ENCODE results near the gene VSTM2L.

VSTM2L gene

DNA sequence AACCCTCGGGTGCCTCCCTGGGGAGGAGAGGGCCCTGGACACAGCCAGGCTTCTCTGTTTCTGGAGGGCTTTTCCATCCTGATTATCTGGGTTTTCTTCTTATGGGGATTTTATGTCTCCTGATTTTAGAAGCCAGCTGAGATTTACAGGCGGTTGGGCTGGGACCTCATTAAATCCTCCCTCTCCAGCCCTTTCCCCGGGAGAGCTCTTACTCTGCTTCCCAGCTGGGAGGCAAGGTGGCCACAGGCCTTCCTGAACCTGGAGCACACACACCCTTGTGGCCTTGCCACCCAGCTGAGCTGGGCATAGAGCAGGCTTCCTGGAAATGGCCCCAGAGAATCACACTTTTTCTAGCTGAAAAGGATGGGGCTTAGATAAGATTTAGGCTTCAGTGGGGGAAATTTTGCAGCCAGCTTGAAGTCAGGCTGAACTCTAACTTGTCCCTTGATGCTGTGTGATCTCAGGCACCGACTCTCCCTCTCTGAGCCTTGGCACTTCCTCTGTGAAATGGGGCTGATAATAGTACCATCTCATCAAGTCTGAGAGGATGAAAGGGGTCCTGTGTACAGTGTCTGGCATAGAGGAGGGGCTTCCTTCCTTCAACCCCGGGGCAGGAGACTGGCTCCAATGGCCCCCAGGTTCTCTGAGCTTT is 16.6 kb downstream of the VSTM2L start:
- no peak for DNase-seq (ENCODE audit: low spot score)

DNA sequence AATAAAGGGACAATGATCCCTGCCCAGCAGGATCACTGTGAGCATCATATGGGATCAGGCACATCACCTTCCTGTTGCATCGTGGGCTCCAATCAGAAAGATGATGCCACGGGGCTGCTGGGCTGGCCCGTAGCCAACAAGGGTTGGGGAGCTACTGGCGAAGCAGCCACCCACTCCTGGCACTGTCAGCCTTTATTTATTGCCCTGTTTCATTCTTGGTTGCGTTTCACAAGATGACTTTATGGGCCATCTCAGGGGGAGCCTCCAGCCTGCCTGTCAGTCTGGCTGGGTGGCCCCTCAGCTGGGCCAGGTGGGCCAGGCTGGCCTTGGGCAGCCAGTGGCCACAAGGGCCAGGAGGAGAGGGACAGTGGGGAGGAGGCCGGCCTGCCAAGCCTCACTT is 17.3 kb downstream of the VSTM2L start:
- no peak for DNase-seq (ENCODE audit: low spot score)

DNA sequence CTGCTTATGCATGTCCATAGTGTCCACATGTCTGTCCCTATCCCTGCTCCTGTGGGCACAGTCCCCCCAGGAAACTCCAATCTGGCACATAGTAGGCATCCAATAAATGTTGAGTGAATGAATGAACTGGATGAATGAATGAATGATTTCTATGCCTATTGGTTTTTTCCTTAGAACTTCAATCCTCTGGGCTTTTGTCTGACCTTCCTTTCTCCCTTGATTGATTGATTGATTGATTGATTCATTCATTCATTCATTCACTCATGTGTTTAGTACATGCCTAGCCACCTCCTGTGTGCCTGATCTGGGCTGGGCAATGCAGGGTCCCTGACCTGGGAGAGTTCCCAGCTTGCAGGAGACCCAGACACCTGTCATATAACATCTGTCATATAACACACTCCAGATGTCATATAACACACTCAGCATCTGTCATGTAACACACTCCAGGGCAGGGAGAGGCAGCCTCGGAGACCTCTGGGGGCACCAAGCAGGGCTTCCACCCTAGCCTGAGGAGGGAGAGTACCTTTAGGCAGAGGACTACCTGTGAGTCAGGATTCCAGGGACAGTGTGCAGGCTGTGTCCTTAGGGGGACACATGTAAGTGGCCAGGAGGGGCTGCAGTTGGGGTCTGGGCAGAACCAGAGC is 17.9 kb downstream of the VSTM2L start:
- DNase-seq (ENCODE audit: low spot score), result no peak

DNA sequence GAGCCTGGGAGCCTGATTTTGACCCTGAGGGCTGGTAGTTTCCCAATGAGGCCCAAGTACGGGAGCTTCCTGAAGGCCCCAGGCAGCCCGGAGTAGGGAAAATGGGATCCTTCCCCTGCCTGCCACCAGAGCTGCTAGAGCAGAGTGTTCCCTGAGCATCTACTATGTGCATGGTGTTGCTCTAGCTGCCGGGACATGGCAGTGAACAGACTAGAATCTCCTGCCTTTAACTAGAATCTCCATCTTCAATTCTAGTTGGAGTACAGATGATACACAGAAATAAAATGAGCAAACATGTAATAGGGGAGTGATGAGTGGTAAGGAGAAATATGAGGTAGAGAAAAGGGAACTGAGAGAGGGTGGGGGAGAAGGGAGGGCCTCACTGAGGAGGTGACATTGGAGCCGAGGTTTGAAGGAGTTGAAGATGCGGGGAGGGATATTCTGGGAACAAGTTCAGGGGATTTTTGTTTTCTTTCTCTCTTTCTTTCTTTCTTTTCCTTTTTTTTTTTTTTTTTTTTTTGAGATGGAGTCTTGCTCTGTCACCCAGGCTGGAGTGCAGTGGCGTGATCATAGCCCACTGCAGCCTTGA is 18.5 kb downstream of the VSTM2L start:
- DNase-seq (ENCODE audit: low spot score), result no peak

DNA sequence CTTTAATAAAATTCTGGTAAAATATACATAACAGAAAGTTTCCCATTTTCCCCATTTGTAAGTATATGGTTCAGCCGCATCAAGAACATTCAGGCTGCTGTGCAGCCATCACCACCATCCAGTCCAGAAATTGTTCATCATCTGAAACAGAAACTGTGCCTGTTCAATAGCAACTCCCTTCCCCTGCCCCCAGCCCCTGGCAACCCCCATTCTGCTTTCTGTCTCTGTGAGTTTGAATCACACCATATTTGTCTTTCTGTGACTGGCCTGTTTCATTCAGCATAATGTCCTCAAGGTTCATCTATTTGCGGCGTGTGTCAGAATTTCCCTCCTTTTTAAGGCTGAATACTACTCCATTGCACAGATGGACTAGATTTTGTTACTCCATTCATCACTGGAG is 19.1 kb downstream of the VSTM2L start:
- DNase-seq (ENCODE audit: low spot score), result no peak

DNA sequence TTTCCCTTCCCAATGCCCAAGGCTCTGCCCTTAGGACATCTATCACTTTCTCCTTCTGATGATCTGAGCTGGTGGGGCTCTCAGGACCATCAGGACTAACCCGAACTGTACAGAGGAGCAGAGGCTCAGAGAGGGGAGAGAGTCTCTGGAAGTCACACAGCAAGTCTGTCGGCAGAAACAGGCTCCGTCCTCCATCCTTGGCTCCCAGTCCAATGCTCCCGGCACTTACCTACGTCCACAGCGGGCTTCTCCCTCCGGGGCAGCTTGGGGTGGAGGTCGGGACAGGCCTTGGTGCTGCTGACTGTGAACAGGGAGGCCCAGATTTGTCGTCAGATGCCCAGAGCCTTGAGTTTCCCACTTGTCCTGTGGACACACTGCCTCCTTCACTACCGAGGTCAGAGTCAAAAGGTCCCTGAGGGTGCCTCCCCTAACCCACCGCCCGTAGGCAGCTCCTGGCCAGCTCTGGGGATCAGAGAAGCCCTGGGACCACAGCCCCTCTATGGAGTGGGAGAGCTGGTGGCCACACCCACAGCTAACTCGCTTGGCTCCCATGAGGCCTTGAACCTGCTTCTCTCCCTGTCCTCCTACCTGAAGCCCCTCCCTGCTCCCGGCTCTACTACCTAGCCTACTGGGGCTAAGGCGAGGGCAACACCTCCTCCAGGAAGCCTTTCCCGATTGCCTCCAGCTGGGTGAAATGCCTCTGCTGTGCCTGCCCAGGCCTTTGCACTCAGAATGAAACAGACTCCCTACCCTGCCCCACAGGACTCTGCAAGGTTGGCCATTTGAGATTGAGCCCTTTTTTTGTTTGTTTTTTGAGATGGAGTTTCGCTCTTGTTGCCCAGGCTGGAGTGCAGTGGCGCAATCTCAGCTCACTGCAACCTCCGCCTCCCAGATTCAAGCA is 22.6 kb downstream of the VSTM2L start:
- no peak for DNase-seq (ENCODE audit: low spot score)

DNA sequence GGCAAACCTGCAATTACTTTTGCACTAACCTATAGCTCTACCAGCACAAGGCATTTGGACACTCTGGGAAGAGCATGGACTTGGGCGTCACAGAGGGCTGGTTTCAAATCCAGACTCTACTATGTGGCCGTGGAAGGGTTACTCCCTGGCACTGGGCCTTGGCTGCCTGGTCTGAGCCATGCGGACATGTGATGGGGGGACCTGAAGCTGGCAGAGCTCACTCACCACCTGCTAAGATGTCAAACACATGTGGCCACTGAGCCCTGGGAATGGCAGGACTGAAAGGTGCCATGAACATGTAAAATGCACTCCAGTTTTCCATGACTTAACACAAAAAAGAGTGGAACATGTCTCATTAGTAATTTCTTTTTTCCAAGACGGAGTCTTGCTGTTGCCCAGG is 23.7 kb downstream of the VSTM2L start:
- no peak for DNase-seq (ENCODE audit: low spot score)

DNA sequence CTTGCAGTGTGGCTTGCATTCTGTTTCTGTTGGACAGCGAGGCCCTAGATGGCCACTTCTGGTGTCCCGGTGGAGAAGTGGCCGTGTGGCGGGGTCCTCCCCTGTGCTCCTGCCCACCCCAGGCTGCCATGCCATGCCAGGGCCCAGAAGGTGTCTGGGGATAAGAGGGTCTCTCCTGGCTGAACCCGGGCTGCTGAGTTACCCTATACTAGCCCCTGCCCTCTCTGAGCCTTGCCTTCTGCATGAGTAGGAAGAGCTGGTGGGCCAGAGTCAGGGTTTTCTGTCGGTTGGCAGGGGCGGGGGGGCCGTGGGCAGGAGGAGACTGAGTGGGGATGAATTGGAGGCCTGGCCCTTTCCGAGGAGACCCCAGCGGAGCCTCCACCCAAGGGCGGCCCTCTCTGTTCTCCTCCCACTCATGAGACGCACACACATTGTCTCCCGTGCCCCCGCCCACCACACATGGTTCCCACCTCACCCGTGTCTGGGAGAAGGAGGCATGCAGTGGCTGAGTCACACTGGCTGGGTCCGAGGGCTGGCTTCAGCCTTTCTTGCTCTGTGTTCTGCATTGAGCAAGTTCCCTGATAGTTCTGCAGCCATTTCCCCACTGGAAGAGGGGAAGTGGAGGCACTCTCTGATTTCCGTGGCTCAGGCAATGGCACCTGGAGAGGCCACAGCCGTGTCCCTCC is 24.6 kb downstream of the VSTM2L start:
- DNase-seq (ENCODE audit: low spot score), result no peak

DNA sequence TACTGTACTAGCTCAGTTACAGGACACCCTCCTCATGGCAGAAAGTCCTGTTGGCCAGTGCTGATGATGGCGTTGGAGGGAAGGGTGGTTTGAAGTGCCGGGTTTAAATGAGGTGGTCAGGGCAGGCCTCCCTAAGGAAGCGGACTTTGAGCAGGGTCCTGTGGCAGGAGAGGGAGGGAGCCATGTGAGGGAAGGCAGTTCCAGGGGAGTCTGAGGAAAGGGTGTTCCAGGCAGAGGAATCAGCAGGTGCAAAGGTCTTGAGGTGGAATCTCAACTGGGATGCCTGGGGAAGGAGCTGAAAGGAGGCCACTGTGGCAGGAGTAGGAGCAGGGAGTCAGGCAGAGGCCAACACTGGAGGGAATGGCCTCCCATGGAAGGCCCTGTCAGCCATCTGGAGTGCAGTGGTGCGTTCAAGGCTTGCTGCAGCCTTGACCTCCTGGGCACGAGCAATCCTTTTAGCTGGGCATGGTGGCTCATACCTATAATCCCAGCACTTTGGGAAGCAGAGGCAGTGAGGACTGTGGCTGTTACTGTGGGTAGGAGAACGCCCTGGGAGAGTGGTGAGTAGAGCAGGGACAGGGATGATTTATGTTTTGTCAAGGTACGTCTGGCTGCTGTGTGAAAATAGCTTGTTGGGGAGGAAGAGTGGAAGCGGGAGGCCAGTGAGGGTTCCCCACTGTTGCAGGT is 26.2 kb downstream of the VSTM2L start:
- no peak for DNase-seq (ENCODE audit: low spot score)

DNA sequence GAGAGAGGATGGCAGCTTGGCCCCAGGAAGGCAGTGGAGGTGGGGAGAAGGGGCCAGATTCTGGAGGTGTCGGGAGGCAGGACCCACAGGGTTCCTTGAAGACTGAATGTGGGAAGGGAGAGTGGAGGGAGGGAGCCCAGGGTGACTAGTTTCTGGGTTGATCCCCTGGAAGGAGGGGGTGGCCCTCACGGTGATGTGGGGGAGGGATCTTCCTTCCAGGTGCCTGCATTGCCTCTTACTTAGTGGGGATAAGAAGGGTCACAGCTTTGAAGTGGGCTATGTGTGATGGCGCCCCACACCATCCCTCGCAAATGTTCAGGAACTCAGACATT is 26.7 kb downstream of the VSTM2L start:
- DNase-seq (ENCODE audit: low spot score), result no peak

DNA sequence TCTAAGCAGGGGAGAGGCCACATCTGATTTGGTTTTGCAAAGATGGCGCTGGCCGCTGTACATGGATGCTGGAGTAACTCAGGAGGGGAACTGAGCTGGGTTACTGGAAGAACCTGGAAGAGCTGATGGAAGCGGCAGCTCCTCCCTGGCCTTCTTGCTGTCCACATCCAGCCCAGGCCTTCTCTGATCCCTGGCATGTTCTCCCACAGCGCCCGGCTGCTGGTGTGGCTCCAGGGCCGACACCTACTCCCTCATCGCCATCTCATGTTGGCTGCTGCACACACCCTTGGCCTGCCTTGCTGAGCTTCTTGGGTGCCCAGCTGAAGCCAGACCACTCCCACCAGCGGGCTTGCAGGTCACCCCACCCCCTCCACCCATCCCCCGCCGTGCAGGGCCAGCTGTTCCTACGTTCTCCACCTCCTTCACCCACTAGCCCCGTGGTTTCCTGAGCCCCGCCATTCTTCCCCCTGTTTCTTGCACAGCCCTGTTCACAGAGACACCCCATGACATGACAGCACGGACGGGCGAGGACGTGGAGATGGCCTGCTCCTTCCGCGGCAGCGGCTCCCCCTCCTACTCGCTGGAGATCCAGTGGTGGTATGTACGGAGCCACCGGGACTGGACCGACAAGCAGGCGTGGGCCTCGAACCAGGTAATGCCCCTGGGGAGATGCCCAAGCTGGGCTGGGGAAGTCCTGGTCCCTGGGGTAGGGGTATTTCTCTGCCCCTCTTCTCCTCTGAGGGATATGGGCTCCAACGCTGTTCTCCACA is 28.4 kb downstream of the VSTM2L start:
- DNase-seq (ENCODE audit: low spot score), result no peak

DNA sequence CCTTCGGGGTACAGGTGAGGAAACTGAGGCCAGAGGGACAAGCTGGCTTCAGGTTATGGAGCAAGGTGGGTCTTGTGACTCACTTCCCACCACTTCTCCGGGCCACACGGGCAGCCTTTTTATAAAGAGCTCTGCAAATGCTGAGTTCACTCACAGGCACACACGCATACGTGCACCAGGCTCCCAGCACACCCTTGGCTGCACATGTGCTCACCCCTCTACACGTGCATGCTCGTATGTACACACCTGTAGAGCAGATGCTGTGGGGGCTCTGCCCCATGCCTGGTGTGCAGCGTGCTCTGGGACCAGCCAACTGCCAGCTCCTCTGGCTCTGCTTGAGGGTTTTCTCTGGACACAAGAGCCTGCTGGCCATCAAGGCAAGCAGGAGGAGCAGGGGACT is 29.1 kb downstream of the VSTM2L start:
- no peak for DNase-seq (ENCODE audit: low spot score)

DNA sequence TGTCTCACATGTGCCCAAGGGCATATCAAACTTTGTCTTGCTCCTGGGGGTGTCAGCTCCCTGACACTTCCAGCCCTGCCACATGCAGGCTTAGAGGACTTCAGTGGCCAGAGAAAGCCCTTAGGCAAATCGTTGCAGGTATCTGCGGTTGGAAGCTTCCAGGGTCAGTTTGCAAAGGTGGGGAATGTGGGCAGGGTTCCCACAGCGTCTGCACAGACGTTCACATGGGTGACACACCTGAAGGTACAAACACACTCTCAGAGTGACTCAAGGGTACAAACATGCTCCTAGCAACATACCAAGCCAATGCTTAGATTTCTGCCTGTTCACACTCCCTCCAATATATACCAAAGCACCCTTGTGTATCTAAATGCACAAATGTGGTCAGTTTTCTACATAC is 30.0 kb downstream of the VSTM2L start:
- DNase-seq (ENCODE audit: low spot score), result no peak

DNA sequence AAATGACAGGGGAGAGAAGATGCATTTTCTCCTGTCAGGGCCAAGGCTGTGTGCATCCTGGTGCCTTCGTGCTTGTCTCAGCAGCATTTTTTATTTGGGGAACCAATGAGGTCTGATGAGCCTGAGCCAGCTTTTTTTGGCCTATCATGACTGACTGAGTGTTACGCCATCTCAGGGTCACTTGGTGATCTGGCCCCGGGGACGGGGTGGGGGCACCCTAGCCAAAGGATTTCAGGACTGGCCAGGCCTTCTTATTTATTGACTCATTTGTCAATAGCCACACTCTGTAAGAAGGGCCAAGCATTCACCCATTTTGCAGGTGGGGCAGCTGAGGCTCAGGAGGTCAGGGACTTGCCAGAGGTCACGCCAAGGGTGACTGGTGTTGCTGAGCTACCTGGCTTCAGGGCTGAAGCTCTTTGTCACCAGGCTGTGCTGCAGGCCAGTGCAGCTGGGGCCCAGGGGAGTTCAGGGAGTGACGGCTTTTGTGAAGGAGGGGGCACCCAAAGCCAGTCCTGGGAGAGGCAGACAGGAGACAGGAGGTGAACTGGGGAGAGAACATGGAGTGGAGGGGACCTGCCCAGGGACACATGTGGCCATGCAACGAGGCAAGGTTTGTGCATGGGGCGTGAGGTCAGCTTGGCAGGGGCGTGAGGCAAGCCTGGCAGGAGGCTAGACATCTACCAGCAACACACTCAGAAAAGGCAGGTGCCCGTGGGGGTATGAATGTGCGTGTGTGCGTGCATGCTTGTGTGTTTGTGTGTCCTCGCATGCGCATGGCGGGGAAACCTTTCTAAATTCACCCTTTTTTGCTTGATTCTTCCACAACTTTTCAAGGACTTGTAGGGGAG is 31.1 kb downstream of the VSTM2L start:
- no peak for DNase-seq (ENCODE audit: low spot score)

DNA sequence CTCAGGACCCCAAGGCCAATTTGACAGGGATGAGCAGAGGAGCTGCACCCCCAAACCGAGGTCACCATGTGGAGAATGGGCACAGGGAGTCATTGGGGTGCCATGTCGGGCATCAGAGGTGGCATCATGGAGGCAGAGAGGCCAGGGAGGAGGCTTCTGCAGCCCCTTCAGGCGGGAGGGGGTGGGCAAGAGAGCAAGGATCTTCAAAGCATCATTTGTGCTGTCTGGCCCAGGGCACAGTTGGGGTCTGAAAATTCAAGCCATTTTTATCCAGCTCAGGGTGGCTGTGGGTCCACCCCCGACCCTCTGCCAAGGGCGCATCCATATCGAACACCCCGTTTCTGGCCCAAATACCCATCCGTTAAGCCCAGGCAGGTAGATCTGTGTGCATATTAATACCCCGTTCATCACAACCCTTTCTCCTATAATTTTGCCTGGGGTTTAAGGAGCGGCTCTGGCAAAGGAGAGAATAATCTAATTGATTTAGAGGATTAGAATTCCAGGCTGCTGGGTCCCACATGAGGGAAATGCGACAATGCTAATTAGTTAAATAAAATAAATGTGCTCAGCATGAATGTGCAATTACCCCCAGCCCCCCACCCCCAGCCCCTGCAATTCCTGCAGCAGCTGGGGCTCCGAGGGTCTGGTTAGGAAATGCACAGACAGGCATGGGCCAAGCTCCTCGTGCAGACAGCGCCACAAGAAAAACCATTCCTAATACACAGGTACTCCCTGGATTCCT is 31.9 kb downstream of the VSTM2L start:
- no peak for DNase-seq (ENCODE audit: low spot score)

DNA sequence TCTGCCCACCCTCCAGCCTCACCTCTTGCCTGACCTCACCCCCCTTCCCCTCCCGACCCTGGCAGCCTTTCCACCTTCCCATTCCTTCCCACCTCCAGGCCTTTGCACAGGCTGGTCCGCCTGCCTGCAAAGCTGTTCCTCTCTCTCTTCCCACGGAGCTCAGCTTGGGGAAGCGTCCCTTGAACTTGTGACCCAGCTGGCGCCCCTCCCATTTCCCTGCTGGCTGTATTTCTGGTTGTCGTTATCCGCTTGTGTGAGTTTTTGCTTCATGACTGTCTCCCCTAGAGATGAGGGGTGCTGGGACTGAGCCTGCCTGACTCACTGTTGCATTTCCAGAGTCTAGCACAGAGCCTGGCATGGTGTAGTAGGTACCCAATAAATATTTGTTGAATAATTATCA is 32.5 kb downstream of the VSTM2L start:
- DNase-seq (ENCODE audit: low spot score), result no peak

DNA sequence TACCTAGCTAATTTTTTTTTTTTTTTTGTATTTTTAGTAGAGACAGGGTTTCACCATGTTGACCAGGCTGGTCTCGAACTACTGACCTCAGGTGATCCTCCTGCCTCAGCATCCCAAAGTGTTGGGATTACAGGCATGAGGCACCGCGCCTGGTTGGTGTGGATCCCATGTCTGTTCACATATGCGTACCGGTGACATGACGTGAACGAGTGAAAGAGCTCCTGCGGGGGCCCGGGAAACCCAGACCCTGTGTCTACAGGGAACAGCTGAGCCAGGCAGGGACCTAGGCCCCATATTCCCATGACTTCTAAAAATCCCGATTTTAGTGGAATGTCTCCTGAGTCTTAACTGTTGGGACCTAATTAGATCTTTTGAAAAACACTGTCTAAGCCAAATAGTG is 33.1 kb downstream of the VSTM2L start:
- DNase-seq (ENCODE audit: low spot score), result no peak

DNA sequence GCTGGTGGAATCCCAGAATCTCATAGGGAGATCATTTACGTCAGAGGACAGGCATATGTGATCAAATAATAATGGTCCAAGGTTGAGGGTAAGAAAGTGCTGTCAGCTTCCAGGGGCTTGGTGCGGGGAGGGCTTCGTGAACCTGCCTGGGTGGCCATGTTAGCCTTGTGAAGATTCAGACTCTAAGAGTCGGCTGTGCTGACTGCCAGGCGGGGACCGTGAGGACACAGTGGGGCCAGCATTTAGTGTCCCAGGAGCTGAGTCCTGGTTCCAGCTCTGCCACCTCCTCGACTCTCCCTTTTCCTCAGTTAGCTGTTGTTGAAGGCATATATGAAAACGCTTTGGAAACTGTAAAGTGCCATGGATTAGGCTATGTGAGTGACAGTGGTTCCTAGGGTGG is 33.5 kb downstream of the VSTM2L start:
- DNase-seq (ENCODE audit: low spot score), result no peak

DNA sequence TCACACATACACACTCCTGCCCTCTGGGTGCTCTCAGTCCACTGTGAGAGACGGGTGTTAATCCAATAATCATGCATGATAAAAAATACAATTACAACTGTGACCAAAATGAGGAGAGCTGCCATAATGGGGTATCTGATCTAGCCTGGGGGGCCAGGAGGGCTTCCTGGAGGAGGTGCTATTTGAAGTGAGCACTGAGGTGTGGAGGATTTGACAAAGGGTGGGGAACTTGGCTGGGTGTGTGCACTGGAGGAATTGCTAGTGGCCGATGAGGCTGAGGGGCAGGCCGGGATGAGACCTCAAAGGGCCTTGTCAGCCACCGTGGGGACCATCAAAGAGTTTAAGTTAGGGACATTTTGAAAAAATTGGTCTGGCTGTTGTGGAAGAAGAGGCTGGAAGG is 34.8 kb downstream of the VSTM2L start:
- no peak for DNase-seq (ENCODE audit: low spot score)
